Epithelial cell of proximal tubule (primary cell): Measurements from ENCODE around the gene SYNPO2. TPM values are rescaled to one million over a fixed set of nuclear protein-coding genes. Genes with fewer than 3 reads are reported as not detected.

Experiments
- DNase-seq: peaks from one replicate; pipeline ENCODE4 v3.0.0-alpha.2; 2011; ENCODE audit warnings: low read depth
- H3K4me3 ChIP-seq: 2 replicates; pipeline ENCODE4 v1.5.1; 2011; ENCODE audit warnings: low read depth, mild to moderate bottlenecking, low read length
- CTCF ChIP-seq: conservative IDR thresholded peaks from 2 replicates; pipeline ENCODE4 v1.5.1; 2012; ENCODE audit warnings: low read depth, mild to moderate bottlenecking, low read length
- total RNA-seq: library from RNA; depleted of rRNA; stranded (reverse); fragments of >200 nt; gene quantifications from 2 replicates; pipeline ENCODE4 v1.2.3, GENCODE V29; 2015

SYNPO2 gene
- total RNA-seq, 1 donor from 2014 or later, result 0.40 TPM

- H3K4me3 ChIP-seq, result no peak overlapping the region
- DNase-seq, result no peak
- TF ChIP-seq CTCF, result no peak
Observed at GRCh38 chr4:118927974-118928373, 39.3 kb downstream of the SYNPO2 start.

- TF ChIP-seq CTCF, result no peak
- H3K4me3 ChIP-seq, result no peak overlapping the region
- DNase-seq, result no peak
Observed at GRCh38 chr4:118930255-118930654, 41.6 kb downstream of the SYNPO2 start.

GRCh38 chr4:118931786-118932185 lies 43.1 kb downstream of the SYNPO2 start:
- H3K4me3 ChIP-seq, result no peak overlapping the region
- no peak for DNase-seq
- TF ChIP-seq CTCF, result no peak

- no peak for TF ChIP-seq CTCF
- no peak overlapping the region for H3K4me3 ChIP-seq
- DNase-seq, result no peak
Observed at GRCh38 chr4:118935819-118936218, 47.2 kb downstream of the SYNPO2 start.

- TF ChIP-seq CTCF, result no peak
- no peak overlapping the region for H3K4me3 ChIP-seq
- DNase-seq, result no peak
Observed at GRCh38 chr4:118936406-118936805, 47.8 kb downstream of the SYNPO2 start.

GRCh38 chr4:118939169-118939783 lies 50.6 kb downstream of the SYNPO2 start:
- TF ChIP-seq CTCF, result no peak
- no peak overlapping the region for H3K4me3 ChIP-seq
- no peak for DNase-seq

GRCh38 chr4:118941149-118941548 lies 52.5 kb downstream of the SYNPO2 start:
- no peak overlapping the region for H3K4me3 ChIP-seq
- TF ChIP-seq CTCF, result no peak
- DNase-seq, result peak; percentile 64
